ENCODE data around the gene SMYD2.

GRCh38 chr1:214330715-214331114 lies 49.8 kb downstream of the SMYD2 start:
- TF ChIP-seq, protein P1, sequence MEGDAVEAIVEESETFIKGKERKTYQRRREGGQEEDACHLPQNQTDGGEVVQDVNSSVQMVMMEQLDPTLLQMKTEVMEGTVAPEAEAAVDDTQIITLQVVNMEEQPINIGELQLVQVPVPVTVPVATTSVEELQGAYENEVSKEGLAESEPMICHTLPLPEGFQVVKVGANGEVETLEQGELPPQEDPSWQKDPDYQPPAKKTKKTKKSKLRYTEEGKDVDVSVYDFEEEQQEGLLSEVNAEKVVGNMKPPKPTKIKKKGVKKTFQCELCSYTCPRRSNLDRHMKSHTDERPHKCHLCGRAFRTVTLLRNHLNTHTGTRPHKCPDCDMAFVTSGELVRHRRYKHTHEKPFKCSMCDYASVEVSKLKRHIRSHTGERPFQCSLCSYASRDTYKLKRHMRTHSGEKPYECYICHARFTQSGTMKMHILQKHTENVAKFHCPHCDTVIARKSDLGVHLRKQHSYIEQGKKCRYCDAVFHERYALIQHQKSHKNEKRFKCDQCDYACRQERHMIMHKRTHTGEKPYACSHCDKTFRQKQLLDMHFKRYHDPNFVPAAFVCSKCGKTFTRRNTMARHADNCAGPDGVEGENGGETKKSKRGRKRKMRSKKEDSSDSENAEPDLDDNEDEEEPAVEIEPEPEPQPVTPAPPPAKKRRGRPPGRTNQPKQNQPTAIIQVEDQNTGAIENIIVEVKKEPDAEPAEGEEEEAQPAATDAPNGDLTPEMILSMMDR (IDR thresholded peaks at IDR 0.05), result no peak
- TF ChIP-seq POLR2A (IDR thresholded peaks at IDR 0.05), result no peak

Data from body of pancreas (tissue), 4 donors.